H1 (cell line): Measurements from ENCODE around the gene CPXM1. TPM values are rescaled to one million over a fixed set of nuclear protein-coding genes. Genes with fewer than 3 reads are reported as not detected.

Experiments used
- ASH2L ChIP-seq: fragments of 200-600, 300-600 bp; sonication (generic); IDR thresholded peaks from one replicate; pipeline ENCODE4 v1.7.1; 2017; ENCODE audit warnings: low read length
- ATF3 ChIP-seq: IDR thresholded peaks from 2 replicates; pipeline ENCODE4 v1.6.1; 2011; ENCODE audit warnings: low read depth, mild to moderate bottlenecking, low read length; ENCODE audit not compliant: insufficient read depth
- BCL11A ChIP-seq, 2 experiments: IDR thresholded peaks; one replicate each; pipeline ENCODE4 v1.6.1; 2011; ENCODE audit warnings: low read depth in 2 of 2, low read length in 2 of 2, mild to moderate bottlenecking in 2 of 2
- CHD7 ChIP-seq: fragments of 300-600 bp; sonication (generic); IDR thresholded peaks from 2 replicates; pipeline ENCODE4 v1.7.1; 2012; ENCODE audit warnings: low read length, moderate library complexity, mild to moderate bottlenecking, inconsistent platforms; ENCODE audit not compliant: insufficient replicate concordance
- JUND ChIP-seq: IDR thresholded peaks from 2 replicates; pipeline ENCODE4 v1.6.1; 2011; ENCODE audit warnings: mild to moderate bottlenecking, improper control_type of control experiment, low read length
- KDM1A ChIP-seq: fragments of 200-600, 300-600 bp; sonication (generic); IDR thresholded peaks from 2 replicates; pipeline ENCODE4 v1.7.1; 2016; ENCODE audit warnings: mild to moderate bottlenecking, low read length, borderline replicate concordance
- KDM4A ChIP-seq: IDR thresholded peaks from one replicate; pipeline ENCODE4 v1.7.1; 2012; ENCODE audit warnings: low read depth, mild to moderate bottlenecking, moderate library complexity, low read length, inconsistent platforms; ENCODE audit not compliant: severe bottlenecking
- MAFK ChIP-seq: IDR thresholded peaks from 2 replicates; pipeline ENCODE4 v1.6.1; 2012; ENCODE audit warnings: low read depth, mild to moderate bottlenecking, improper control_type of control experiment, low read length
- PHF8 ChIP-seq: fragments of 200-600 bp; sonication (generic); conservative IDR thresholded peaks from 2 replicates; pipeline ENCODE4 v1.7.1; 2012; ENCODE audit warnings: low read depth, mild to moderate bottlenecking, inconsistent platforms, low read length, moderate library complexity
- RAD21 ChIP-seq, 2 experiments: IDR thresholded peaks in 1 of 2; conservative IDR thresholded peaks in 1 of 2; 2 replicates each; pipeline ENCODE4 v1.6.1; 2011; ENCODE audit warnings: low read depth in 2 of 2, low read length in 2 of 2, improper control_type of control experiment in 1 of 2, inconsistent platforms in 1 of 2, mild to moderate bottlenecking in 1 of 2, moderate library complexity in 1 of 2
- TEAD4 ChIP-seq: IDR thresholded peaks from 2 replicates; pipeline ENCODE4 v1.6.1; 2012; ENCODE audit warnings: low read depth, low read length, inconsistent platforms, mixed read lengths
- polyA plus RNA-seq, 7 experiments: library from polyadenylated mRNA; depleted of rRNA in 3 of 7; stranded (reverse) in 5 of 7; unstranded in 2 of 7; fragments of >200 nt in 5 of 7; fragments of 200-250 nt in 2 of 7; gene quantifications; 1 replicate in 5 of 7; 2 replicates in 1 of 7; 4 replicates in 1 of 7; pipeline versions ENCODE4 v1.2.1 to v1.2.3, GENCODE V29; 2011 to 2013; ENCODE audit warnings: missing spikeins in 2 of 7, mixed read lengths in 2 of 7
- total RNA-seq: library from RNA; stranded (reverse); fragmentation: NEBNext Ultra II Directional; extraction: Animal tissue kit (Norgen Biotek cat#: 25700); gene quantifications from 2 replicates; pipeline ENCODE4 v1.2.1, GENCODE V29; 2021

Gene CPXM1
- total and polyA plus RNA-seq, 2 of the 8 experiments (the other 6 are each of a cell fraction or from before 2014, with no cell fraction given), result 31.3 to 81.9 TPM

- TF ChIP-seq CHD7 (no peak), PHF8 (no peak), RAD21 (IDR thresholded peaks at IDR 0.05 in 1 of 2, conservative IDR thresholded peaks at IDR 0.05 in 1 of 2; ENCODE audit: low read depth in 2 of 2, low read length in 2 of 2) (no peak), JUND (no peak), ATF3 (no peak), ASH2L (no peak), TEAD4 (no peak), KDM4A (no peak), KDM1A (no peak), BCL11A (IDR thresholded peaks at IDR 0.05; ENCODE audit: low read depth in 2 of 2, low read length in 2 of 2) (no peak), MAFK (no peak)
These were observed 39.5 kb downstream of the CPXM1 start (continued) for GRCh38 chr20:2760952-2761305.
